GM18951 (cell line): Measurements from ENCODE around the gene FAM170B.

Experiments
- POLR2A ChIP-seq: IDR thresholded peaks from 4 replicates; pipeline ENCODE4 v1.6.1; 2011; ENCODE audit warnings: mild to moderate bottlenecking; ENCODE audit not compliant: insufficient read length, insufficient read depth; ENCODE audit errors: extremely low read depth
- in situ Hi-C: fragments of 300-500 bp; cut with MboI; formaldehyde crosslinking; loops from one replicate; pipeline ENCODE4 v1.12.0; 2022; ENCODE audit warnings: low sequenced_read_pairs, mixed read lengths, inconsistent platforms; ENCODE audit not compliant: unreplicated experiment

Gene FAM170B

DNA sequence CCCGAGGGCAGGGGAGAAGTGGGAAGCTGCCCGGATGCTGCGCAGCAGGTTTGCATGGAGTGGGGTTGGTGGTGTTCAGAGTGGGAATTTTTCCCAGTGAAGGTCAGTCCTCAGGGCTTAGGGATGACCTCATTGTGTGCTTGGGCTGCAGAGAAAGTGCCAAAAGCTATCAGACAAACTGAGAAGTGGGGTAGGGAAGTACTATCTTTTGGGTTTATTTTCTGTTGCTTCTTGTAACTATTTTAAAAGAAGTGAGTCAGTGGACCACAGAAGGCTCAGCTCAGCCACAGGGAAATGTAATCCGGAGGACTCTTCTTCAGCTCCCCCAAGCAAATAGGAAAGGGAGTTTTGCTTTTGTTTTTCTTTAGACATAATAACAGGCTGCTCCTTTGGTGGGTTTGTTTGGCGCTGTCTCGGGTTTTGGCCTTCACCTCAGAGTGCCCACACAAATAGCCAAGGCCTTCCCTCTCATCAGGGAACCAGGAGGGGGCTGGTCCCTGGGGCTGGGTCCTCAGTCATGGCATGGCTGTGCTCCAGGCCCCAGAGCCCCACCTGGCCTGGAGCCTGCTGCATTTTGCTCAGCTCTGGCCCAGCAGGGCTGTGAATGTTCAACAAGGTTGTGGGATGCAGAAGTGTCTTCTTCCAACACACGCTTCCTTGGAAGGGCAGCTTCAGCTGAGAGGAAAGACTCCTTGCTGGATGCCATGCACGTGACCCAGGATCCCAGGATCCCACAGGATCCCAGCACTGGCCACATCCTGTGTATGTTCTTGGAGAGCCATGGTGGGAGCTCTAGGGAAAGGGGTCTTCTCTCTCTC is 5.4 kb upstream of the FAM170B start:
- in situ Hi-C loops, result no loop called here
- no peak for TF ChIP-seq POLR2A

DNA sequence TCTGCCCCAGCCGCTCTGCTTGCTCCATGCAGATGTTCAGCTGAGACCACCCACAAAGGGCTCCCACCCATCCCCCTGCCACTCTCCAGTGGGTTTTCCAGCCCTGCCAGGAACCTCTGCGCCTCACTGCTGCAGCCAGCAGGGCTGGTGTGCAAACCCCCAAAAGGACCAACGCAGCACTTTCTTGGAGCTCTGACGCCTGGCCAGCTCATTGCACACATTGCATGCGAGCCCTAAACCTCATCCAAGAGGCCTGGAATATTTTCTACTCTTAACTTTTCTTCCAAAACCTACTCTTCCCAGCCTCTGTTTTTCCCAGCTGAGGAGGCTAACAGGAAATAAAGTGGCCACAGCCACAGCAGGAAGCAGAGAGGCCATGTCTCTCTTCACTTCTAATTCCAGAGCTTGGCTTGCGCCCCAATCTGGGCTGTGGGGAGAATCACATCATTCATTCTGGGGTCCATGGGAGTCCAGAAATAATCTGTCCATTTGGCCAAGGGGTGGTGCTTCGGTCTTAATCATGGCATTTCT is 4.6 kb upstream of the FAM170B start:
- in situ Hi-C loops, result no loop called here
- TF ChIP-seq POLR2A, result no peak

GRCh38 chr10:49136525-49136924 is 2.7 kb upstream of the FAM170B start:
- in situ Hi-C loops, result no loop called here
- no peak for TF ChIP-seq POLR2A

DNA sequence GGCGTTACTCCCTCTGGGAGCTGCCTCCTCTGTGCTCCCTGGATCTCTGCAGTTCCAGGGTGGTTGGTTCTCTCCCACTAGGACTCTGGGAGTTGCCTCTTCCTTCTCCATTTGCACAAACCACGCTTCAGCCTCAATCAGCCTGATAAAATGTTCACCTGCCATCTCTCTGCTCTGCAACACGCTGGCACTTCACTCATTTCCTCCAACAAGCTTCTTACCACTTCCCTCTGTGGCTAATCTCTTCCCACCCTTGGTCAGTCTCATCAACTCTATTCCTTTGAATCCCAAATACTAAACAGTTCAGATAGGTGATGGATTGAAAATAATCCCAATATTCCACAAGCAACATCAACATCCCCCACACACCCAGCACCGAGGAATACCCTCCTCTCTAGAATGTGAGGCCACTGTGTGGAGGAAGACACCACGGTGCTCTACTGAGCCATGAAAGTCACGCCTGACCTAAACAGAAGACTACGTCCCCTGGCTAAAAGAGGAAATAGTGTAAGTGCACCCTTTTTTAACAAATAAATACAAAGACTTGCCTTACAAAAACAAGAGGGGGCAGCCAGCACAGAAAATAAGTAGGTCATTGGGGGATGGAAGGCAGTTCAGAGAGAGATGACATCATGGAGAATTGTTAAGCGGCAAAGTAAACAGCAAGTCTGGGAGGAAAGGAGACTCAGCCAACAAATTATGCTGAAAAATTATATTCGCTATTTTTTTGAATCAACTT is 1.9 kb upstream of the FAM170B start:
- TF ChIP-seq POLR2A, result no peak
- in situ Hi-C loops, result no loop called here

DNA sequence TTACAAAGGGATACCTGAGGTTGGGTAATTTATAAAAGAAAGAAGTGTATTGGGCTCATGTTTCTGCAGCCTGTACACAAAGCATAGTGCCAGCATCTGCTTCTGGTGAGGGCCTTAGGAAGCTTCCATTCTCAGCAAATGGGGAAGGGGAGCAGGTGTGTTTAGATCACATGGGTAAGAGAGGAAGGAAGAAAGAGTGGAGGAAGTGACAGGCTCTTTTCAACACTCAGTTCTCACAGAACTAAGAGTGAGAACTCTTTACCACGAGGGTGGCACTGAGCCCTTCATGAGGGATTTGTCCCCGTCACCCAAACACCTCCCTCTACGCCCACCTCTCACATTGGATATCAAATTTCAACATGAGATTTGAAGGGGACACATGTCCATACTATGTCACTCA is 506 bp upstream of the FAM170B start:
- in situ Hi-C loops, result no loop called here
- no peak for TF ChIP-seq POLR2A

DNA sequence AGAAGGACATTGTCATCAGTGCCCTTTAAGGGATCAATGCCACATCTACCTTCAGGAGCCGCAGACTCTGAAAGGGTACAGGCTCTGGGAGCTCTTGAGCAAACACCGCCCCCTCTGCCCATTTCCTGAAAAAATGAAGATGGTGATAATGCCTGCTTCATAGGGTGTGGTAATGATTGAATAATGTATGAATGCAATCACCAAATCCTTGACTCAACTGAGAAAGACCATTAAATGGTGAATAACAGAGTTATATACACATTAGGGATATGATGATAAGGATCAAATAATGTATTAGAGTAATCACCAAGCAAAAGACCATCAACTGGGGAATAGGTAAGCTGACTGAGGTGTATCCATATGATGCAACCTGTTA is 1.5 kb downstream of the FAM170B start:
- no peak for TF ChIP-seq POLR2A
- in situ Hi-C loops, result no loop called here

DNA sequence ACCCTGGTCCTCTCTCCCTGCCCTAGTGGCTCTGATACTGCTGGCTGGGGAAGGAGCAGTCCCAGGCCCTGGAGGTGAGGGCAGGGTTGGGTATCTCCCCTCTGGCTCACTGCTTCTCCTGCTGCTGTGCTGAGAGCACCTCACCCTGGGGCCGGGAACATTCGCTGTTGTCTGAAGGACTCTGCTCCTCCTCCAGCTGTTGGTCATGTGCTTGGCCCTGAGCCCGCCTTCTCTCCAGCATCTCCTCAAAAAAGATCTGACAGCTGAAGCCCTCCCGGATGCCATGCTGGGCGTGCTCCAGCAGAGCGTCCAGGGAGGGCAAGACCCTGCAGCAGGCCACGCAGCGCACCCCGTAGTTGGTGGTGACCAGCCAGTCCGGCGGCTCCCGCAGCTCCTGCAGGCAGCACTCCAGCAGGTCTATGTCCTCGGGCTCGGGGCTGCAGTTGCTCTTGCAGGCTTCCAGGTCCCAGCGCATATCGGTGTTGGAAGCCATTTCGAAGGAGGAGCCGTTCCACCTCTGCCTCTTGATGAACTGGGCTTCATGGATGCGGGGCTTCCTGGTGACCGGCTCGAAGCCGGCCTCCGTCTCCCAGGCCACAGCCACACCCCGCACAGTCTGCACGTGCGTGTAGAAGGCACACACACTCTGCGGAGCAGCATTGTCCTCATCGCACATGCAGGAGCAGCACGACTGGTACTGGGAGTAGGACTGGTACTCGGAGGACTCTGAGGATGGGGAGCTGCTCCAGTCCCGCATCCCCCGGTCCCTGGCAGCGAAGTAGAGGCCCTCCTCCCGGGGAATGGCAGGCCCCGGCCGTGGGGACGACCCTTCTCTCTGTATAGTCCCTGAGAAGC is 2.1 kb downstream of the FAM170B start:
- no peak for TF ChIP-seq POLR2A
- in situ Hi-C loops, result no loop called here

- TF ChIP-seq POLR2A, result no peak
- in situ Hi-C loops, result no loop called here
Measured at GRCh38 chr10:49129376-49129775, 4.4 kb downstream of the FAM170B start.

DNA sequence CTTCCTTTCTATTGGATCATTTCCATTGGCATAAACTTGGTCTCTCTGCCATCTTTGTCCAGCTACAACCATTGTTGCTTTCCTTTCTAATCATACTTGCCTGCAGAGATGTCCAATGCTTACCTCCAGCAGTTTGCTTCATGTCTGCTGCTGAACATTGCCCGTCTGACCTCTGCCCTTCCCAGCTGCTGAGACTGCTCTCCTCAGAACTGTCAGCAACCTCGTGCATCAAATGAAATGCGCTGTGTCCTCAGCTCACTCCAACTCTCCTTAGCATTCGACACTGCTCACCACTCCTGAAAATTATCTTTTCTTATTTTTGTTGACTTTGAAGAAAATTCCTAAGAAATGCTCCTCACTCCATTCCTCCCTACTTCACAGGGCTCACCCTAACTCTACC is 5.0 kb downstream of the FAM170B start:
- TF ChIP-seq POLR2A, result no peak
- in situ Hi-C loops, result no loop called here

- in situ Hi-C loops, result no loop called here
- no peak for TF ChIP-seq POLR2A
Measured at GRCh38 chr10:49123981-49124950, 9.6 kb downstream of the FAM170B start.

GRCh38 chr10:49120911-49121310 is 12.9 kb downstream of the FAM170B start:
- no peak for TF ChIP-seq POLR2A
- in situ Hi-C loops, result no loop called here

DNA sequence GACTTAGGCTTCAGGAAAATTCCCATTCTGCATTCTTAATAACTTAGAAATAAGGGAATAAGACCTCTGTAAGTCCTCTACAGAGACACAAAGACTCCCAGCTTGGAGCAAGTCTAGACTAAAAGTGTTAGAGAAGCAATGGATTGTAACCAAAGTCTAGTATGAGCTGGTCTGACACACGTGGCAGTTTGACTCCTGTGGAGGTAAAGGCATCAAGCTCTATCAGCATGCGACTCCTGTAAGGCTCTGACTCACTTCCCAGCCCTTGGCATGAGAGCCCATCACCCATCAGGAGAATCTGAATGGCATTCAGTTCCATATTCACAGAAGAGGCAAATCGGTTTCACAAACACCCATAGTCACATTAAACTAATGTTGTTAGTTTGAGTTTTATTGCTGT is 14.1 kb downstream of the FAM170B start:
- TF ChIP-seq POLR2A, result no peak
- in situ Hi-C loops, result no loop called here
